B cell (primary cell): ENCODE results near the gene ADAMTSL1. TPM values are rescaled to one million over a fixed set of nuclear protein-coding genes. Genes with fewer than 3 reads are reported as not detected.

ENCODE experiments used
- ATAC-seq: fragments of 200-7000 bp; cut with Tn5 transposase; one replicate; pipeline ENCODE4 v1.10.0; 2021; ENCODE audit warnings: low read depth, mild to moderate bottlenecking, moderate number of reproducible peaks, moderate library complexity
- CTCF ChIA-PET: fragments of 350-600 bp; sonication (Branson Sonifier 250); formaldehyde crosslinking; loops from one replicate; lab custom pipeline; 2021; ENCODE audit warnings: antibody characterized with exemption, inconsistent platforms; lab: Charles Lee
- POLR2A ChIA-PET: fragments of 350-600 bp; sonication (Branson Sonifier 250); formaldehyde crosslinking; loops from one replicate; lab custom pipeline; 2021; ENCODE audit warnings: antibody characterized with exemption; lab: Charles Lee
- DNase-seq: peaks from one replicate; pipeline ENCODE4 v3.0.0; 2013
- H2AFZ ChIP-seq: 2 replicates; pipeline ENCODE4 v1.6.1; 2012; ENCODE audit warnings: mild to moderate bottlenecking, low read depth, low read length; ENCODE audit not compliant: insufficient read depth, poor library complexity, severe bottlenecking
- H3K27ac ChIP-seq, 2 donors: 1 replicate in 1 of 2; 2 replicates in 1 of 2; pipeline ENCODE4 v1.5.1; 2012 to 2013; ENCODE audit warnings: low read length in 2 of 2, mild to moderate bottlenecking in 2 of 2, moderate library complexity in 1 of 2
- H3K27me3 ChIP-seq, 4 experiments: fragments of 200-600 bp in 1 of 4; sonication (generic) in 1 of 4; replicated peaks in 1 of 4; 1 replicate in 2 of 4; 2 replicates in 2 of 4; pipeline versions ENCODE4 v1.6.1 to v1.7.0; 2013 to 2016; ENCODE audit warnings: low read length in 3 of 4, mild to moderate bottlenecking in 2 of 4, mixed read lengths in 1 of 4, moderate library complexity in 1 of 4; ENCODE audit not compliant: insufficient read depth in 4 of 4, control insufficient read depth in 3 of 4; ENCODE audit errors: control extremely low read depth in 1 of 4
- H3K36me3 ChIP-seq, 2 experiments: replicated peaks in 1 of 2; 1 replicate in 1 of 2; 2 replicates in 1 of 2; pipeline versions ENCODE4 v1.6.1 to v1.7.1; 2013; ENCODE audit warnings: low read length in 1 of 2; ENCODE audit not compliant: insufficient read depth in 2 of 2, control insufficient read depth in 1 of 2; ENCODE audit errors: control extremely low read depth in 1 of 2, extremely low read depth in 1 of 2
- H3K4me1 ChIP-seq, 2 donors: fragments of 200-600 bp in 1 of 2; sonication (generic) in 1 of 2; 1 replicate in 1 of 2; 2 replicates in 1 of 2; pipeline versions ENCODE4 v1.5.1 to v1.6.1; 2013 to 2017; ENCODE audit warnings: low read length in 2 of 2; ENCODE audit not compliant: control insufficient read depth in 2 of 2, insufficient read depth in 2 of 2
- H3K4me2 ChIP-seq: replicated peaks from 2 replicates; pipeline ENCODE3; 2012; ENCODE audit warnings: mild to moderate bottlenecking, low read depth, low read length; ENCODE audit not compliant: poor library complexity, severe bottlenecking
- H3K4me3 ChIP-seq, 5 experiments: fragments of 200-600 bp in 1 of 5; sonication (generic) in 1 of 5; 1 replicate in 3 of 5; 2 replicates in 2 of 5; pipeline versions ENCODE4 v1.5.1 to v1.7.0; 2011 to 2016; ENCODE audit warnings: low read length in 4 of 5, mild to moderate bottlenecking in 4 of 5, low read depth in 2 of 5, control low read depth in 1 of 5, moderate library complexity in 1 of 5; ENCODE audit not compliant: insufficient read depth in 1 of 5; ENCODE audit errors: control extremely low read depth in 1 of 5, extremely low read depth in 1 of 5
- H3K79me2 ChIP-seq: fragments of 200-600 bp; sonication (generic); one replicate; pipeline ENCODE4 v1.6.0; 2016; ENCODE audit warnings: low read length; ENCODE audit not compliant: control insufficient read depth, insufficient read depth
- H3K9ac ChIP-seq: fragments of 200-600 bp; sonication (generic); 2 replicates; pipeline ENCODE4 v1.6.1; 2017; ENCODE audit warnings: mild to moderate bottlenecking, low read length, moderate library complexity
- H3K9me3 ChIP-seq, 3 donors: one replicate each; pipeline versions ENCODE4 v1.6.1 to v1.7.1; 2013; ENCODE audit warnings: low read length in 2 of 3; ENCODE audit not compliant: control insufficient read depth in 2 of 3, insufficient read depth in 1 of 3; ENCODE audit errors: control extremely low read depth in 1 of 3
- H4K20me1 ChIP-seq: 2 replicates; pipeline ENCODE4 v1.6.0; 2012; ENCODE audit warnings: mild to moderate bottlenecking, low read length; ENCODE audit not compliant: insufficient read depth, control insufficient read depth, poor library complexity, severe bottlenecking
- H3K27ac Mint-ChIP-seq: one replicate; pipeline ENCODE4 v1.8.0; 2021; ENCODE audit warnings: mixed read lengths
- H3K27me3 Mint-ChIP-seq: one replicate; pipeline ENCODE4 v1.8.0; 2021; ENCODE audit warnings: mixed read lengths
- H3K4me1 Mint-ChIP-seq: one replicate; pipeline ENCODE4 v1.8.0; 2021; ENCODE audit warnings: mixed read lengths
- H3K4me3 Mint-ChIP-seq: one replicate; pipeline ENCODE4 v1.8.0; 2021; ENCODE audit warnings: mixed read lengths
- H3K9me3 Mint-ChIP-seq: one replicate; pipeline ENCODE4 v1.8.0; 2022; ENCODE audit warnings: mixed read lengths; ENCODE audit not compliant: insufficient read depth
- EZH2 ChIP-seq: IDR thresholded peaks from 2 replicates; pipeline ENCODE4 v1.6.1; 2012; ENCODE audit warnings: borderline replicate concordance, low read depth, mild to moderate bottlenecking, moderate library complexity, low read length; ENCODE audit not compliant: insufficient read depth, poor library complexity, severe bottlenecking
- WGBS: methylation state at CpG from one replicate; pipeline ENCODE4 v1.1.5; 2013; ENCODE audit warnings: missing lambda C conversion rate; ENCODE audit not compliant: insufficient coverage; 5-methylcytosine and 5-hydroxymethylcytosine counted together
- intact Hi-C: fragments of 100-400 bp; cut with micrococcal nuclease; formaldehyde crosslinking; loops from one replicate; pipeline ENCODE4 v1.10.0; 2022
- polyA plus RNA-seq: library from polyadenylated mRNA; depleted of rRNA; stranded (reverse); fragments of >200 nt; gene quantifications from 2 replicates; pipeline ENCODE4 v1.2.3, GENCODE V29; 2012
- total RNA-seq, 2 donors: library from RNA; stranded (reverse); fragments of 120-200 nt in 1 of 2; gene quantifications; 1 replicate in 1 of 2; 2 replicates in 1 of 2; pipeline versions ENCODE4 v1.2.3 to v1.2.4, GENCODE V29; 2013 to 2022
- TF ChIP-seq, protein P1 (sequence below): fragments of 200-600 bp; IDR thresholded peaks from one replicate; pipeline ENCODE4 v1.8.0; 2022; ENCODE audit warnings: antibody characterized with exemption, mild to moderate bottlenecking

Gene ADAMTSL1
- total and polyA plus RNA-seq, 2 donors (not counting 1 experiment from before 2014, with no cell fraction given), result not detected

GRCh38 chr9:18793122-18793521 lies 319.2 kb downstream of the ADAMTSL1 start:
- H3K27ac Mint-ChIP-seq, result no peak overlapping the region
- Histone ChIP-seq H3K4me3 (no peak overlapping the region), H3K4me1 (no peaks in the 10 kb centered on the region), H3K4me2 (no peak overlapping the region), H3K79me2 (no peaks in the 10 kb centered on the region), H3K27ac (no peak overlapping the region), H3K9ac (no peak overlapping the region), H3K27me3 (no peaks in the 10 kb centered on the region), H3K36me3 (no peaks in the 10 kb centered on the region), H4K20me1 (no peaks in the 10 kb centered on the region), H2AFZ (no peak overlapping the region), H3K9me3 (no peaks in the 10 kb centered on the region)
- TF ChIP-seq, protein P1, sequence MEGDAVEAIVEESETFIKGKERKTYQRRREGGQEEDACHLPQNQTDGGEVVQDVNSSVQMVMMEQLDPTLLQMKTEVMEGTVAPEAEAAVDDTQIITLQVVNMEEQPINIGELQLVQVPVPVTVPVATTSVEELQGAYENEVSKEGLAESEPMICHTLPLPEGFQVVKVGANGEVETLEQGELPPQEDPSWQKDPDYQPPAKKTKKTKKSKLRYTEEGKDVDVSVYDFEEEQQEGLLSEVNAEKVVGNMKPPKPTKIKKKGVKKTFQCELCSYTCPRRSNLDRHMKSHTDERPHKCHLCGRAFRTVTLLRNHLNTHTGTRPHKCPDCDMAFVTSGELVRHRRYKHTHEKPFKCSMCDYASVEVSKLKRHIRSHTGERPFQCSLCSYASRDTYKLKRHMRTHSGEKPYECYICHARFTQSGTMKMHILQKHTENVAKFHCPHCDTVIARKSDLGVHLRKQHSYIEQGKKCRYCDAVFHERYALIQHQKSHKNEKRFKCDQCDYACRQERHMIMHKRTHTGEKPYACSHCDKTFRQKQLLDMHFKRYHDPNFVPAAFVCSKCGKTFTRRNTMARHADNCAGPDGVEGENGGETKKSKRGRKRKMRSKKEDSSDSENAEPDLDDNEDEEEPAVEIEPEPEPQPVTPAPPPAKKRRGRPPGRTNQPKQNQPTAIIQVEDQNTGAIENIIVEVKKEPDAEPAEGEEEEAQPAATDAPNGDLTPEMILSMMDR, result no peak
- TF ChIP-seq EZH2, result no peak
- ChIA-PET CTCF (no interaction called here), POLR2A (no interaction called here)
- DNase-seq (no peak), ATAC-seq (no peak)
- no peak overlapping the region for H3K4me3 Mint-ChIP-seq
- no CpG with 5 or more reads among the region's 2 CpGs for WGBS
- H3K27me3 Mint-ChIP-seq, result no peaks in the 10 kb centered on the region
- intact Hi-C loops, result no loop called here
- H3K9me3 Mint-ChIP-seq, result no peaks in the 10 kb centered on the region
- H3K4me1 Mint-ChIP-seq, result no peaks in the 10 kb centered on the region

DNA sequence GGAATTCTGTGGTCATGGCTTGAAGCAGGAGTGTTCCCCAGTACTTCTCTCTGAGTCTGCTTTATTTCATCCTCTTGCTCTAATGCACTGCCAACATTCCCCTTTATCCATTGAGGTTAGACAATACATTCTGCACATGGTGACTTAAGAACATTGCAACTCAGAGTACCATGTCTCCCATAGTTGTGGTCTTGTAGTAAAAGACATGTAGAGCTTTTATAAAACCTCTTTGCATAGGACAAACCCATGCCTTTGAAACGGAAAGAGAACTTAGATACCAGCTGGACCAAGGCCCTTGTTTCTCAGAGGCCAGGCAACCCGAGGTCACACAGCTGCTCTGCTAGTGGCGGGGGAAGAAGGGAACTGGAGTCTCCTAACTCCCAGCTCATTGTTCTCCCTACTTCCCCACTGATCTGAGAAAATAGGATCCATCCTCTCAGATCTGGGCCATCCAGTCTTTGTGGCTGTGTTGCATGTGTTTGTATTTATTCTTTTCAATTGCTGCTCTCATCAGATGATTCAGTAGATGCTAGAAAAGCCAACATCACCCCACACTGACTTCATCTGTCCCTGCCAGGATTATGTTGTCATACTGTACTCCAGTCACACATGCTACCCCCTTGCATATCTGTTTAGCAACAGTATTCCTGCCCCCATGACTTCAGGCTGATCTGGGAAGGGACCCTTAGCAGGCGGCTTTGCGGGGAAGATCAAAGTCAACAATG lies 322.2 kb downstream of the ADAMTSL1 start:
- intact Hi-C loops, result no loop called here
- H3K79me2 ChIP-seq, result no peaks in the 10 kb centered on the region
- H3K9me3 ChIP-seq, result no peaks in the 10 kb centered on the region

More for the DNA sequence above, 322.2 kb downstream of the ADAMTSL1 start:
- Histone ChIP-seq H3K4me1 (no peaks in the 10 kb centered on the region), H4K20me1 (no peaks in the 10 kb centered on the region), H3K4me3 (no peak overlapping the region), H3K27me3 (no peaks in the 10 kb centered on the region), H3K36me3 (no peaks in the 10 kb centered on the region), H3K9ac (no peak overlapping the region), H2AFZ (no peak overlapping the region), H3K27ac (no peak overlapping the region), H3K4me2 (no peak overlapping the region)
- WGBS, result 83% methylated on average over 2 of the region's 5 CpGs
- TF ChIP-seq EZH2, result no peak
- TF ChIP-seq, protein P1, result no peak
- POLR2A ChIA-PET, result no interaction called here
- H3K27me3 Mint-ChIP-seq, result no peaks in the 10 kb centered on the region
- H3K4me1 Mint-ChIP-seq, result no peaks in the 10 kb centered on the region
- DNase-seq (no peak), ATAC-seq (no peak)
- no peak overlapping the region for H3K27ac Mint-ChIP-seq
- CTCF ChIA-PET, result no interaction called here
- no peak overlapping the region for H3K4me3 Mint-ChIP-seq
- H3K9me3 Mint-ChIP-seq, result no peaks in the 10 kb centered on the region
